Non-pigmented ciliary epithelial cell (primary cell): ENCODE results near the gene CYB5RL.
A peak's percentile ranks its signal among the peaks of the same experiment; 100 is the strongest.
"Not testable (repeated sequence)": the region's sequence is repeated elsewhere in the genome, so short reads cannot be mapped to it uniquely, and the experiment has no call there.

Source experiments
- DNase-seq: peaks from one replicate; pipeline ENCODE4 v3.0.0-alpha.2; 2010; ENCODE audit warnings: low read depth

Gene CYB5RL

GRCh38 chr1:54199765-54200518 lies at the start of gene CYB5RL, which contains the start of gene MRPL37:
TSS of gene CYB5RL (minus strand) at chr1:54200030. CDS start at chr1:54195616, 4,414 bp downstream.
TSS of gene MRPL37 (plus strand) at chr1:54200167. CDS start at chr1:54200244, 77 bp downstream.
- DNase-seq, result peak; percentile 87

GRCh38 chr1:54248966-54249365 lies 49.1 kb upstream of the CYB5RL start:
- DNase-seq, result no peak

- DNase-seq, result no peak
Measured at GRCh38 chr1:54247863-54248515, 48.2 kb upstream of the CYB5RL start.

GRCh38 chr1:54246116-54246721 lies 46.4 kb upstream of the CYB5RL start:
- no peak for DNase-seq

GRCh38 chr1:54245501-54245900 lies 45.7 kb upstream of the CYB5RL start:
- DNase-seq, result no peak

- no peak for DNase-seq
Measured at GRCh38 chr1:54244655-54245054, 44.8 kb upstream of the CYB5RL start.

- no peak for DNase-seq
Measured at GRCh38 chr1:54243022-54243421, 43.2 kb upstream of the CYB5RL start.

- DNase-seq, result no peak
Measured at GRCh38 chr1:54241364-54241763, 41.5 kb upstream of the CYB5RL start.

GRCh38 chr1:54240741-54241335 lies 41.0 kb upstream of the CYB5RL start:
- no peak for DNase-seq

- no peak for DNase-seq
Measured at GRCh38 chr1:54239631-54240031, 39.8 kb upstream of the CYB5RL start.

GRCh38 chr1:54239035-54239383 lies 39.2 kb upstream of the CYB5RL start:
- DNase-seq, result no peak

GRCh38 chr1:54238353-54239034 lies 38.7 kb upstream of the CYB5RL start:
- DNase-seq, result no peak

- DNase-seq, result no peak
Measured at GRCh38 chr1:54237586-54237985, 37.8 kb upstream of the CYB5RL start.

- DNase-seq, result no peak
Measured at GRCh38 chr1:54234284-54234683, 34.5 kb upstream of the CYB5RL start.

GRCh38 chr1:54233196-54233595 lies 33.4 kb upstream of the CYB5RL start:
- not testable (repeated sequence) for DNase-seq

GRCh38 chr1:54230507-54231339 lies 30.9 kb upstream of the CYB5RL start:
- DNase-seq, result no peak

GRCh38 chr1:54229281-54229891 lies 29.6 kb upstream of the CYB5RL start:
- DNase-seq, result no peak

- no peak for DNase-seq
Measured at GRCh38 chr1:54228638-54229079, 28.8 kb upstream of the CYB5RL start.

- no peak for DNase-seq
Measured at GRCh38 chr1:54227891-54228310, 28.1 kb upstream of the CYB5RL start.

- DNase-seq, result no peak
Measured at GRCh38 chr1:54227091-54227602, 27.3 kb upstream of the CYB5RL start.
